SK-N-MC (cell line): ENCODE results near the gene RASL12.

Source experiments
- DNase-seq: peaks from one replicate; pipeline ENCODE4 v3.0.0-alpha.2; 2011; ENCODE audit warnings: low read depth, low spot score
- H3K27ac ChIP-seq: fragments of 200-600 bp; sonication (generic); 2 replicates; pipeline ENCODE4 v1.5.1; 2016; ENCODE audit warnings: mixed run types
- H3K36me3 ChIP-seq: fragments of 200-600 bp; sonication (generic); 2 replicates; pipeline ENCODE4 v1.6.1; 2017; ENCODE audit warnings: antibody characterized with exemption, low read length, mixed read lengths; ENCODE audit not compliant: insufficient read depth
- H3K4me3 ChIP-seq: fragments of 200-600 bp; sonication (generic); 2 replicates; pipeline ENCODE4 v1.5.1; 2016
- H3K9ac ChIP-seq: fragments of 200-600 bp; sonication (generic); 2 replicates; pipeline ENCODE4 v1.8.0; 2017; ENCODE audit warnings: mixed run types, mixed read lengths; ENCODE audit not compliant: insufficient read length
- H3K9me3 ChIP-seq: fragments of 200-600 bp; sonication (generic); 2 replicates; pipeline ENCODE4 v1.6.1; 2017; ENCODE audit warnings: low read depth, mild to moderate bottlenecking, antibody characterized with exemption, low read length, moderate library complexity, mixed read lengths
- EZH2 ChIP-seq: fragments of 200-600 bp; sonication (generic); IDR thresholded peaks from one replicate; pipeline ENCODE4 v1.6.1; 2017; ENCODE audit warnings: antibody characterized with exemption
- FOXP2 ChIP-seq: optimal IDR thresholded peaks from 2 replicates; pipeline ENCODE3; 2011; ENCODE audit warnings: mild to moderate bottlenecking, moderate library complexity; ENCODE audit not compliant: insufficient read depth; ENCODE audit errors: extremely low read length, control extremely low read depth
- POLR2AphosphoS5 ChIP-seq: IDR thresholded peaks from 2 replicates; pipeline ENCODE4 v1.6.1; 2012; ENCODE audit warnings: mild to moderate bottlenecking, low read depth, low read length, borderline replicate concordance

Gene RASL12

GRCh38 chr15:65042776-65043327 lies 24.9 kb downstream of the RASL12 start:
- H3K9me3 ChIP-seq = no peaks in the 10 kb centered on the region
- DNase-seq = no peak

GRCh38 chr15:65041787-65042186 lies 26.0 kb downstream of the RASL12 start:
- DNase-seq = no peak
- Histone ChIP-seq H3K9ac (no peak overlapping the region), H3K4me3 (no peak overlapping the region), H3K36me3 (no peaks in the 10 kb centered on the region), H3K27ac (no peak overlapping the region), H3K9me3 (no peaks in the 10 kb centered on the region)
- TF ChIP-seq POLR2AphosphoS5 = no peak
- TF ChIP-seq FOXP2 = no peak
- no peak for TF ChIP-seq EZH2

More at GRCh38 chr15:65042776-65043327, 24.9 kb downstream of the RASL12 start:
- Histone ChIP-seq H3K36me3 (no peaks in the 10 kb centered on the region), H3K9ac (no peak overlapping the region), H3K27ac (no peak overlapping the region), H3K4me3 (no peak overlapping the region)
- TF ChIP-seq POLR2AphosphoS5 (no peak), FOXP2 (no peak)

GRCh38 chr15:65040461-65040860 lies 27.3 kb downstream of the RASL12 start:
- no peaks in the 10 kb centered on the region for H3K36me3 ChIP-seq
- TF ChIP-seq POLR2AphosphoS5 = no peak
- no peak for TF ChIP-seq FOXP2
- TF ChIP-seq EZH2 = no peak
- no peak overlapping the region for H3K4me3 ChIP-seq
- no peak for DNase-seq
- no peaks in the 10 kb centered on the region for H3K9me3 ChIP-seq
- no peak overlapping the region for H3K9ac ChIP-seq
- no peak overlapping the region for H3K27ac ChIP-seq

GRCh38 chr15:65038836-65039235 lies 29.0 kb downstream of the RASL12 start:
- Histone ChIP-seq H3K36me3 (no peaks in the 10 kb centered on the region), H3K27ac (no peak overlapping the region), H3K9me3 (no peaks in the 10 kb centered on the region), H3K4me3 (no peak overlapping the region), H3K9ac (no peak overlapping the region)
- TF ChIP-seq FOXP2 (no peak), EZH2 (no peak), POLR2AphosphoS5 (no peak)
- no peak for DNase-seq

- Histone ChIP-seq H3K4me3 (no peak overlapping the region), H3K36me3 (no peaks in the 10 kb centered on the region), H3K27ac (no peak overlapping the region), H3K9ac (no peak overlapping the region), H3K9me3 (no peaks in the 10 kb centered on the region)
- DNase-seq = no peak
- TF ChIP-seq FOXP2 (no peak), EZH2 (no peak), POLR2AphosphoS5 (no peak)
These were observed 29.4 kb downstream of the RASL12 start for GRCh38 chr15:65038428-65038827.

- no peak for DNase-seq
- Histone ChIP-seq H3K4me3 (no peak overlapping the region), H3K36me3 (no peaks in the 10 kb centered on the region), H3K27ac (no peak overlapping the region), H3K9me3 (no peaks in the 10 kb centered on the region), H3K9ac (no peak overlapping the region)
- TF ChIP-seq POLR2AphosphoS5 (no peak), FOXP2 (no peak), EZH2 (no peak)
These were observed 30.5 kb downstream of the RASL12 start for GRCh38 chr15:65037309-65037708.

GRCh38 chr15:65034719-65035118 lies 33.1 kb downstream of the RASL12 start:
- Histone ChIP-seq H3K27ac (no peak overlapping the region), H3K9me3 (no peaks in the 10 kb centered on the region), H3K36me3 (no peaks in the 10 kb centered on the region), H3K4me3 (no peak overlapping the region), H3K9ac (no peak overlapping the region)
- TF ChIP-seq FOXP2 = no peak
- no peak for TF ChIP-seq POLR2AphosphoS5
- no peak for TF ChIP-seq EZH2
- no peak for DNase-seq

GRCh38 chr15:65033659-65034269 lies 34.0 kb downstream of the RASL12 start:
- TF ChIP-seq EZH2 = no peak
- no peak for TF ChIP-seq FOXP2
- TF ChIP-seq POLR2AphosphoS5 = no peak
- no peak for DNase-seq
- Histone ChIP-seq H3K36me3 (no peaks in the 10 kb centered on the region), H3K27ac (no peak overlapping the region), H3K9ac (no peak overlapping the region), H3K4me3 (no peak overlapping the region), H3K9me3 (no peaks in the 10 kb centered on the region)

GRCh38 chr15:65032801-65033537 lies 34.8 kb downstream of the RASL12 start:
- no peaks in the 10 kb centered on the region for H3K36me3 ChIP-seq
- TF ChIP-seq EZH2 (no peak), POLR2AphosphoS5 (no peak), FOXP2 (no peak)
- H3K4me3 ChIP-seq = no peak overlapping the region
- H3K9ac ChIP-seq = no peak overlapping the region
- no peak overlapping the region for H3K27ac ChIP-seq
- H3K9me3 ChIP-seq = no peaks in the 10 kb centered on the region
- DNase-seq = no peak
